Caki2 (cell line): ENCODE data around the gene OBI1. TPM values are rescaled to one million over a fixed set of nuclear protein-coding genes. Genes with fewer than 3 reads are reported as not detected.
A peak's percentile ranks its signal among the peaks of the same experiment; 100 is the strongest.
"Not testable (repeated sequence)": the region's sequence is repeated elsewhere in the genome, so short reads cannot be mapped to it uniquely, and the experiment has no call there.

Experiments
- DNase-seq: peaks from one replicate; pipeline ENCODE4 v3.0.0-alpha.2; 2015; ENCODE audit warnings: low read depth
- in situ Hi-C: cut with HindIII; loops from 2 replicates; pipeline ENCODE4 v1.10.0; 2016; ENCODE audit warnings: low sequenced_read_pairs, low pct_unique_long_range_greater_than_20kb, mixed read lengths
- total RNA-seq: library from RNA; depleted of rRNA; stranded (reverse); fragments of >200 nt; shearing (Covaris generic); gene quantifications from 2 replicates; pipeline ENCODE4 v1.2.3, GENCODE V29; 2014; ENCODE audit warnings: low replicate concordance

OBI1 gene
- total RNA-seq, 1 experiment from 2014 or later = 6.5 TPM

- no peak for DNase-seq
- in situ Hi-C loops = no loop called here
These were observed 3.9 kb downstream of the OBI1 start for GRCh38 chr13:78655007-78655406.

DNA sequence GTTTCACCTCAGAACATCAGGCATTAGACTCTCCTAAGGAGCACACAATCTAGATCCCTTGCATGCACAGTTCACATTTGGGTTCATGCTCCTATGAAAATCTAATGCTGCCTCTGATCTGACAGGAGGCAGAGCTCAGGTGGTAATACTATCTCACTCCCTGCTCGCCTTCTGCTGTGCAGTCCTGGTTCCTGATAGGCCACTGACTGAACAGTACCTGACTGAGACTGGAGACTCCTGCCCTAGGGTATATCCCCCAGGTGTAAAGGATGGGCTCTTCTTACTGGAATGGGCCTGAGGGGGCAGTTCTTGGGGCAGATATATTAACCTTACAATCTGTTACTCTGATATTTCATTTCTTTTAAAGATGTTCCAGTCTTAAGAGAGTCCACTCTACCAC is 6.3 kb downstream of the OBI1 start:
- DNase-seq = no peak
- in situ Hi-C loops = no loop called here

DNA sequence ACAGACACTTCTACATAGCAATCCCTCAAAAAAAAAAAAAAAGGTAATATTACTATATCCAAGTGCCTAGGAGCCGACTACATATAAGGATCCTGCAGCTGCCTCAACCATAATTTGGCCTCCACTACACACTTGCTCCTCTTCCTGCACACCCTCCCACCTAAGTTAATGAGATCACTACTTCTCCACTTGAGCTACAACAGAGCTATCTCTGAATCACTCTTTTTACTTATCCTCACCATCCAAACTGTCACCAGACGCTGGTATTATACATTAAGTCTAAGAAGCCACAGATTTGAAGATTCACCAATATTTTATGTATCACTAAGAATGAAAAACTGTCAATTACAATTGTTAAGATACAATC is 8.3 kb downstream of the OBI1 start:
- DNase-seq = no peak
- in situ Hi-C loops = no loop called here

GRCh38 chr13:78649997-78650716 is 8.8 kb downstream of the OBI1 start:
- no peak for DNase-seq
- in situ Hi-C loops = no loop called here

DNA sequence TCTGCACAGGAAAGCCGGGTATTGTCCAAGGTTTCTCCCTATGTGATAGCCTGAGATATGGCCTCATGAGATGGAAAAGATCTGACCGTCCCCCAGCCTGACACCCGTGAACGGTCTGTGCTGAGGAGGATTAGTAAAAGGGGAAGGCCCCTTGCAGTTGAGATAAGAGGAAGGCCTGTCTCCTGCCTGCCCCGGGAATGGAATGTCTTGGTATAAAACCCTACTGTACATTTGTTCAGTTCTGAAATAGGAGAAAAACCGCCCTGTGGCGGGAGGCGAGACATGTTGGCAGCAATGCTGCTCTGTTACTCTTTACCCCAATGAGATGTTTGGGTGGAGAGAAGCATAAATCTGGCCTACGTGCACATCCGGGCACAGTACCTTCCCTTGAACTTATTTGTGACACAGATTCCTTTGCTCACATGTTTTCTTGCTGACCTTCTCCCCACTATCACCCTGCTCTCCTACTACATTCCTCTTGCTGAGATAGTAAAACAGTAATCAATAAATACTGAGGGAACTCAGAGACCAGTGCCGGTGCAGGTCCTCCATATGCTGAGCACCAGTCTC is 11.8 kb downstream of the OBI1 start:
- in situ Hi-C loops = not testable (repeated sequence)
- DNase-seq = peak; percentile 24

DNA sequence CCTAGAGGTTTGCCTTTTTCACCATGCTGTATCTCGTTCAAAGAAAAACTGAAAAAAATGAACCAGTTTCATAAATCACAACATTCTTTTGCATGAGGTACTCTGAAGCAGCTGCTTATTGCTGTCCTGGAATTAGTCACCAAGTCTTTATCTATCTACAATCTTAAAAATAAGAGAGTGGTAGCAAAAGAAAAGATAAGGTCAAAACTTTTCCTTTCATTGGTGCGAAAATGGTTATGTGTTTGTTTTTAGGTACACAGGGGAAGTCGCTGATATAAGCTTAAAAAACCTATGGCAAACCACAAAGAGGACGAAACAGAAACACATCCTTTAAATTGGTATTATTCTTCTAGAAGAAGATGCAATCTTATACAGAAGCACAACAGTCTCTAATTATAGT is 20.7 kb downstream of the OBI1 start:
- DNase-seq = no peak
- in situ Hi-C loops = no loop called here

GRCh38 chr13:78636495-78636894 is 22.5 kb downstream of the OBI1 start:
- in situ Hi-C loops = no loop called here
- no peak for DNase-seq

DNA sequence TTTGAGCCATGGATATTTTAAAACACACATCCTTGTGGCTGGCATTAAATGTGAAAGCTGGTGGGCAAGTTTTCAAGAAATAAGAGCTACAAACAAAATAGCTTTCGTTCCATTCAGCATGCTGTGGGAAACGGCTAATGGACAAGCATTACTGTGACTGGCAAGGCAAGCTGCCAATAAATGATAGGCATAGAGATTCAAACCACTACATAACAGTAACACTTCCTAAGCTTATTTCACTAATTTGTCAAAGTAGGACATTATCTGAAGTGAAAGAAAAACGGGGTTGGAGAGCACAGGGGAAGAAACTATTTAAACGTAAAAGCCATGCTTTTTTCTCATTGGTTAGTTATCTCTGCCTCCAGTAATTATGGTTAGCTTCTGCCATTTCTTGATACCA is 26.0 kb downstream of the OBI1 start:
- no peak for DNase-seq
- in situ Hi-C loops = no loop called here

DNA sequence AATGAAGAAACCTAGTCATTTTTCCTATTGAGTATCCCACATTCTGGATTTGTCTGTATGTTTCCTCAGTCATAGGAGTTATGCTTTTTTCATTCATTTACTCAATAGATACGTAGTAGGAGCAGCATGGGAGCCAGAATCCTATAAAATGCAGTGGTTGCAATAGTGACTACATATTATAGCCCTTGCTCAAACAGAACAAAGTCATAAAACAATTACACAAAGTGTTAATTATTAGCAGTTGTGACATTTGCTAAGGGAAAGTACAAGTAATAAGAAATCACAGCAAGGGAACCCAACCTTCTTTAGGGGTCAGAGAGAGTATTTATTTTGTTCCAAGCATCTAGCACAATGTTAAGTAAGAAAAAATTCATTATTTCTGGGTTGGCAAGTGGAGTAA is 27.9 kb downstream of the OBI1 start:
- in situ Hi-C loops = no loop called here
- no peak for DNase-seq

DNA sequence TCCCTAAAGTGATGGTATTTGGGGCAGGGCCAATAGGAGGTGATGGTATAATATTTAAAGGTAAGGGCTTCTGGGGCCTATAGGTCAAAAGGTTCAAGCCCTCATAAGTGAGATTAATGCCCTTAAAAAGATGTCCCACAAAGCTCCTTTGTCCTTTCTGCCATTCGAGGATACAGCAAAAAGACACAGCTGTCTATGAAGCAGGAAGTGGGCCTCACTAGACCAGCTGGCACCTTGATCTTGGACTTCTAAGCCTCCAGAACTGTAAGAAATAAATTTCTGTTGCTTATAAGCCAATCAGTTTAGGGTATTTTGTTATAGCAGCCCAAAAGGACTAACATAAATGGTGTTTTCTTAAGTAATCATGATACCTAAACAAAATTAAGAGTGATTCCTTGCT is 28.4 kb downstream of the OBI1 start:
- in situ Hi-C loops = no loop called here
- no peak for DNase-seq

GRCh38 chr13:78625384-78625783 is 33.6 kb downstream of the OBI1 start:
- DNase-seq = no peak
- in situ Hi-C loops = no loop called here

GRCh38 chr13:78623132-78623531 is 35.8 kb downstream of the OBI1 start:
- no peak for DNase-seq
- in situ Hi-C loops = no loop called here

- in situ Hi-C loops = no loop called here
- peak; percentile 57 for DNase-seq
These were observed 38.0 kb downstream of the OBI1 start for GRCh38 chr13:78620936-78621470.

DNA sequence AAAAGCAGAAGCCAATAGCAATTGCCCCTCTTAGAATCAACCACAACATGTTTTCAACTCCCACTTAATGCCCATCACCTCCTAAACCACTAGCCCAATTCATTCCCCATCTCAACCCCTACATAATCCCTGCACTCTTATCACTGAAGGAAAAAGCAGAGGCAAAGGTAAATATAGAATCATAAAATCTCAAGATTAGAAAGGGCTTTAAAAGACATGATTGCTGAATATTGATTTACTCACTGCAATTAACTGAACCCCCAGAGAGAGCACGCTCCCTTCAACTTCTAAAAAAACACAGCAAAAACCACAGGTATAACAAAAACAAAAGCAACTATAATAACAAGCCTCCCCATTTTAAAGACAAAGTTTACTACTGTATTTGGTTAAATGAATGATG is 40.5 kb downstream of the OBI1 start:
- no peak for DNase-seq
- in situ Hi-C loops = no loop called here

DNA sequence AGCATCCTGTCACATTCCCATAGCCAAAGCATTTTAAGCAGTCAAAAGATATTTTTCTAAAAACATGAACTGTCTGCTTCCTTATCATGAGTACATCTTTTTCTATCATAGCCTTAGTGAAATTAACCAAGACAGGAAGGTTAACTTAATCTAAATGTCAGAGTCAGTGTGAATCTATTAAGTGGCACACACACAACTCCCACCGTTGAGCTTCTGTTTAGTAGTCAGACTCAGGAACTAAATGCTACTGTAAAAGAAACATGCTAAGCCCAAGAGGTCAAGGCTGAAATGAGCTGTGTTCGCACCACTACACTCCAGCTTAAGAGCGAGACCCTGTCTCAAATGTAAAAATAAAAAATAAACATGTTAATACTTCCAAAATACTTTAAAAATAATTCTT is 47.9 kb downstream of the OBI1 start:
- DNase-seq = no peak
- in situ Hi-C loops = no loop called here

- DNase-seq = no peak
- in situ Hi-C loops = no loop called here
These were observed 48.5 kb downstream of the OBI1 start for GRCh38 chr13:78610381-78610883.

DNA sequence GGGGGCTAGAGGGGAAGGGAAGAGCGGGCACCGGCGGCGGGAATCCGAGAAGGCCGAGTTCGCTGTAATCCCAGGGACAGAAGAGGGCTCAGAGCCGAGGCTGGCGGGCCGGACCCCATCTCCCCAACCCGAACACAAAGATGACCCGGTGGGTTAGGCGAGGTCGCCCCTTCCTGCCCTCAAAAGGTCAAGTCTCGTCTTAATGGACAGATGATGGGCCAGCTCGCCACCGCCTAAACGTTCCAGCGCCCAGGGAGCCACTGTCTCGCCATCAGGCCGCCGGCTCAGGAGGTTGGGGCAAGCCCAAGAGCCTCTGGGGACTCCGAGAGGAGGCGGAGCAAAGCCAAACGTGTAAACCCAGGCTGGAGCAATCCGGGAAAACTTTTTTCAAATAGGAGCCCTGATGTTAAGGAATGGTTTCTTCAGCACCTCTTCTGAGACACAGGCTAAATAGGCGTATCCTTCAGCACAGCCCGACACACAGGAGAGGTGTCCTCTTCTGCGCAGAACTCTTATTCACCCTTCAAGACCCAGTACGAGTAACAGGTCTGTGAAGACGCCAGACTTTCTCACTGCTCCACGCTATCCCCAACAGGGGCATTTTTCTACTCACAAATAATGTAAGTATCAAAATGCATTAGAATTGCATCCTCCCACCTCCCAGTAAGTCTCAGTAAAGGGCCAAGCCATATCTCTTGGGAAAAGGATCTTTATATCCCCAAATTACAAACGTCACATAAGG is 49.3 kb downstream of the OBI1 start:
- no peak for DNase-seq
- in situ Hi-C loops = no loop called here

- in situ Hi-C loops = no loop called here
- no peak for DNase-seq
These were observed 50.1 kb downstream of the OBI1 start for GRCh38 chr13:78608688-78609463.
